ENCODE measurements around the gene PPM1G. TPM values are rescaled to one million over a fixed set of nuclear protein-coding genes. Genes with fewer than 3 reads are reported as not detected.
"Not testable (repeated sequence)": the region's sequence is repeated elsewhere in the genome, so short reads cannot be mapped to it uniquely, and the experiment has no call there.

The PPM1G gene
- total RNA-seq, 2 experiments from 2014 or later = 127 to 132 TPM

GRCh38 chr2:27431395-27431794 is 22.0 kb upstream of the PPM1G start:
- ChIA-PET CTCF (interaction anchor here (1.0 to 6.4 kb wide), 6 partner anchors 11 to 251 kb away, joined by 3 to 53 read pairs (median 10); partner anchors contain the start of genes EIF2B4, PPM1G and SNX17), POLR2A (interaction anchor here (1.0 to 5.5 kb wide), 3 partner anchors 22 to 251 kb away, joined by 3 to 63 read pairs (median 3); partner anchors contain the start of gene PPM1G)
- H3K4me3 Mint-ChIP-seq = peak overlapping the region; percentile 59
- H3K36me3 Mint-ChIP-seq = peaks cover 36% of the 10 kb centered on the region
- peaks cover 35% of the 10 kb centered on the region for H3K4me1 Mint-ChIP-seq (ENCODE audit: low read depth)
- intact Hi-C loops (cut with micrococcal nuclease) = loop anchor here (2.0 to 10.0 kb wide), 2 partner anchors 51 to 217 kb away; partner anchors contain the start of genes ATRAID, CAD, SLC5A6 and ZNF513
- no peaks in the 10 kb centered on the region for H3K9me3 Mint-ChIP-seq
- peak overlapping the region; percentile 98 for H3K27ac Mint-ChIP-seq
- peak; percentile 50 for DNase-seq
- no peaks in the 10 kb centered on the region for H3K27me3 Mint-ChIP-seq

- intact Hi-C loops (cut with micrococcal nuclease) = loop anchor here (1.0 to 2.0 kb wide), 6 partner anchors 20 to 254 kb away; partner anchors contain the start of genes CCDC121, GPN1, IFT172 and PPM1G
- peak; percentile 85 for DNase-seq
- Mint-ChIP-seq H3K4me3 (peak overlapping the region; percentile 99), H3K4me1 (ENCODE audit: low read depth) (peaks cover 35% of the 10 kb centered on the region), H3K27ac (peak overlapping the region; percentile 98), H3K27me3 (no peaks in the 10 kb centered on the region), H3K9me3 (no peaks in the 10 kb centered on the region), H3K36me3 (peaks cover 18% of the 10 kb centered on the region)
- CTCF ChIA-PET = interaction anchor here (1.1 to 6.4 kb wide), 7 partner anchors 9 to 254 kb away, joined by 3 to 53 read pairs (median 10); partner anchors contain the start of genes EIF2B4, PPM1G, SNX17 and ZNF513
- POLR2A ChIA-PET = interaction anchor here (0.7 to 5.5 kb wide), 10 partner anchors 17 to 200 kb away, joined by 3 to 63 read pairs (median 4); partner anchors contain the start of genes CCDC121, GPN1, GTF3C2 and PPM1G
These were observed 19.7 kb upstream of the PPM1G start for GRCh38 chr2:27428978-27429541.

GRCh38 chr2:27428213-27428977 is 19.0 kb upstream of the PPM1G start, which contains the start of gene NRBP1:
TSS of gene NRBP1 (plus strand) at chr2:27428631. CDS start at chr2:27433274, 4,643 bp downstream.
- DNase-seq = peak; percentile 94
- peaks cover 12% of the 10 kb centered on the region for H3K36me3 Mint-ChIP-seq
- ChIA-PET CTCF (interaction anchor here (1.0 to 6.4 kb wide), 7 partner anchors 8 to 254 kb away, joined by 3 to 53 read pairs (median 10); partner anchors contain the start of genes EIF2B4, PPM1G and SNX17), POLR2A (interaction anchor here (0.6 to 5.5 kb wide), 10 partner anchors 11 to 254 kb away, joined by 3 to 63 read pairs (median 4); partner anchors contain the start of genes GTF3C2, PPM1G and ZNF513)
- peak within 1 kb of the TSS; percentile 98 for H3K27ac Mint-ChIP-seq
- H3K4me1 Mint-ChIP-seq (ENCODE audit: low read depth) = peaks cover 35% of the 10 kb centered on the region
- intact Hi-C loops (cut with micrococcal nuclease) = loop anchor here (1.0 to 2.0 kb wide), 6 partner anchors 19 to 255 kb away; partner anchors contain the start of genes CCDC121, GPN1, IFT172 and PPM1G
- no peaks in the 10 kb centered on the region for H3K27me3 Mint-ChIP-seq
- no peaks in the 10 kb centered on the region for H3K9me3 Mint-ChIP-seq
- peak within 1 kb of the TSS; percentile 99 for H3K4me3 Mint-ChIP-seq

GRCh38 chr2:27427863-27428212 is 18.4 kb upstream of the PPM1G start:
- Mint-ChIP-seq H3K27me3 (no peaks in the 10 kb centered on the region), H3K27ac (peak overlapping the region; percentile 97), H3K4me3 (peak overlapping the region; percentile 97), H3K9me3 (no peaks in the 10 kb centered on the region), H3K36me3 (peaks cover 8% of the 10 kb centered on the region), H3K4me1 (ENCODE audit: low read depth) (peaks cover 30% of the 10 kb centered on the region)
- intact Hi-C loops (cut with micrococcal nuclease) = loop anchor here (1.0 to 2.0 kb wide), 6 partner anchors 19 to 255 kb away; partner anchors contain the start of genes CCDC121, GPN1, IFT172 and PPM1G
- CTCF ChIA-PET = interaction anchor here (1.0 to 6.4 kb wide), 4 partner anchors 19 to 255 kb away, joined by 3 to 53 read pairs (median 32); partner anchors contain the start of genes EIF2B4, PPM1G and SNX17
- no peak for DNase-seq
- POLR2A ChIA-PET = interaction anchor here (0.6 to 5.5 kb wide), 5 partner anchors 11 to 255 kb away, joined by 3 to 63 read pairs (median 6); partner anchors contain the start of genes GTF3C2, PPM1G and ZNF513

- DNase-seq; intact Hi-C loops (cut with micrococcal nuclease); H3K4me1 Mint-ChIP-seq (ENCODE audit: low read depth); H3K27ac Mint-ChIP-seq; H3K27me3 Mint-ChIP-seq; CTCF ChIA-PET; H3K36me3 Mint-ChIP-seq; POLR2A ChIA-PET; H3K9me3 Mint-ChIP-seq; H3K4me3 Mint-ChIP-seq: not testable (repeated sequence)
These were observed 15.6 kb upstream of the PPM1G start for GRCh38 chr2:27425039-27425438.

- Mint-ChIP-seq H3K27me3 (no peaks in the 10 kb centered on the region), H3K9me3 (no peaks in the 10 kb centered on the region), H3K4me1 (ENCODE audit: low read depth) (peaks cover 5% of the 10 kb centered on the region), H3K27ac (no peak overlapping the region), H3K36me3 (no peaks in the 10 kb centered on the region), H3K4me3 (no peak overlapping the region)
- CTCF ChIA-PET = interaction anchor here (0.8 kb wide), 1 partner anchor 281 kb away, joined by 3 read pairs; no protein-coding TSS in a partner anchor
- DNase-seq = no peak
- intact Hi-C loops (cut with micrococcal nuclease) = no loop called here
- POLR2A ChIA-PET = no interaction called here
These were observed 13.6 kb upstream of the PPM1G start for GRCh38 chr2:27422958-27423357.

GRCh38 chr2:27421660-27422250 is 12.4 kb upstream of the PPM1G start:
- Mint-ChIP-seq H3K36me3 (no peaks in the 10 kb centered on the region), H3K27me3 (no peaks in the 10 kb centered on the region), H3K27ac (no peak overlapping the region), H3K9me3 (no peaks in the 10 kb centered on the region), H3K4me3 (no peak overlapping the region), H3K4me1 (ENCODE audit: low read depth) (no peaks in the 10 kb centered on the region)
- CTCF ChIA-PET = interaction anchor here (0.6 to 2.0 kb wide), 2 partner anchors 8 to 47 kb away, joined by 3 to 10 read pairs; partner anchors contain the start of gene NRBP1
- intact Hi-C loops (cut with micrococcal nuclease) = no loop called here
- POLR2A ChIA-PET = no interaction called here
- DNase-seq = no peak

- Mint-ChIP-seq H3K9me3 (no peaks in the 10 kb centered on the region), H3K27ac (no peak overlapping the region), H3K27me3 (no peaks in the 10 kb centered on the region), H3K4me3 (no peak overlapping the region), H3K4me1 (ENCODE audit: low read depth) (no peaks in the 10 kb centered on the region), H3K36me3 (no peaks in the 10 kb centered on the region)
- POLR2A ChIA-PET = no interaction called here
- no peak for DNase-seq
- intact Hi-C loops (cut with micrococcal nuclease) = no loop called here
- CTCF ChIA-PET = interaction anchor here (0.5 to 2.0 kb wide), 4 partner anchors 9 to 141 kb away, joined by 3 to 10 read pairs (median 3); partner anchors contain the start of gene NRBP1
These were observed 11.6 kb upstream of the PPM1G start for GRCh38 chr2:27420996-27421395.

- no peaks in the 10 kb centered on the region for H3K4me1 Mint-ChIP-seq (ENCODE audit: low read depth)
- ChIA-PET POLR2A (no interaction called here), CTCF (interaction anchor here (0.6 kb wide), 1 partner anchor 1435 kb away, joined by 3 read pairs; no protein-coding TSS in a partner anchor)
- no peaks in the 10 kb centered on the region for H3K9me3 Mint-ChIP-seq
- no peak overlapping the region for H3K27ac Mint-ChIP-seq
- no peak for DNase-seq
- H3K27me3 Mint-ChIP-seq = no peaks in the 10 kb centered on the region
- intact Hi-C loops (cut with micrococcal nuclease) = no loop called here
- H3K36me3 Mint-ChIP-seq = no peaks in the 10 kb centered on the region
- H3K4me3 Mint-ChIP-seq = no peak overlapping the region
These were observed 6.8 kb upstream of the PPM1G start for GRCh38 chr2:27416151-27416550.

- peaks cover 14% of the 10 kb centered on the region for H3K4me1 Mint-ChIP-seq (ENCODE audit: low read depth)
- POLR2A ChIA-PET = no interaction called here
- no peak overlapping the region for H3K27ac Mint-ChIP-seq
- H3K9me3 Mint-ChIP-seq = no peaks in the 10 kb centered on the region
- DNase-seq = no peak
- intact Hi-C loops (cut with micrococcal nuclease) = no loop called here
- no peak overlapping the region for H3K4me3 Mint-ChIP-seq
- H3K36me3 Mint-ChIP-seq = peaks cover 5% of the 10 kb centered on the region
- H3K27me3 Mint-ChIP-seq = no peaks in the 10 kb centered on the region
- CTCF ChIA-PET = no interaction called here
These were observed 3.2 kb upstream of the PPM1G start for GRCh38 chr2:27412419-27413152.
